Measurements from ENCODE around the gene SLCO6A1. TPM values are rescaled to one million over a fixed set of nuclear protein-coding genes. Genes with fewer than 3 reads are reported as not detected.
A peak's percentile ranks its signal among the peaks of the same experiment; 100 is the strongest.

SLCO6A1 gene
- total RNA-seq, 4 donors from 2014 or later: not detected

GRCh38 chr5:102539996-102540728 is 41.4 kb upstream of the SLCO6A1 start:
- DNase-seq (ENCODE audit: low spot score in 2 of 2): no peak
- Histone ChIP-seq H3K36me3 (no peaks in the 10 kb centered on the region), H3K4me1 (no peaks in the 10 kb centered on the region), H3K9me3 (no peaks in the 10 kb centered on the region), H3K27me3 (no peaks in the 10 kb centered on the region), H3K4me3 (no peak overlapping the region), H3K27ac (no peak overlapping the region)
- 73 to 76% methylated on average over 5 of the region's 5 CpGs for WGBS, 2 donors
- TF ChIP-seq EP300 (IDR thresholded peaks at IDR 0.05) (no peak), POLR2A (IDR thresholded peaks at IDR 0.05) (no peak), CTCF (IDR thresholded peaks at IDR 0.05) (no peak)

GRCh38 chr5:102539562-102539961 is 40.8 kb upstream of the SLCO6A1 start:
- Histone ChIP-seq H3K27me3 (no peaks in the 10 kb centered on the region), H3K9me3 (no peaks in the 10 kb centered on the region), H3K36me3 (no peaks in the 10 kb centered on the region), H3K4me3 (no peak overlapping the region), H3K4me1 (no peaks in the 10 kb centered on the region), H3K27ac (no peak overlapping the region)
- TF ChIP-seq POLR2A (IDR thresholded peaks at IDR 0.05): no peak
- TF ChIP-seq CTCF (IDR thresholded peaks at IDR 0.05): no peak
- TF ChIP-seq EP300 (IDR thresholded peaks at IDR 0.05): no peak
- no peak for DNase-seq (ENCODE audit: low spot score in 2 of 2)
- WGBS, 2 donors: 77 to 82% methylated on average over 1 of the region's 1 CpG

GRCh38 chr5:102537011-102537410 is 38.2 kb upstream of the SLCO6A1 start:
- Histone ChIP-seq H3K4me1 (peaks cover 0 to 3% (median under 1%) of the 10 kb centered on the region in 4 donors), H3K27me3 (no peaks in the 10 kb centered on the region), H3K9me3 (no peaks in the 10 kb centered on the region), H3K27ac (no peak overlapping the region), H3K4me3 (no peak overlapping the region), H3K36me3 (no peaks in the 10 kb centered on the region)
- 71 to 92% methylated on average over 1 of the region's 1 CpG for WGBS, 2 donors
- DNase-seq (ENCODE audit: low spot score in 2 of 2): no peak
- TF ChIP-seq CTCF (IDR thresholded peaks at IDR 0.05) (no peak), POLR2A (IDR thresholded peaks at IDR 0.05) (no peak), EP300 (IDR thresholded peaks at IDR 0.05) (no peak)

- H3K9me3 ChIP-seq: no peaks in the 10 kb centered on the region
- TF ChIP-seq POLR2A (IDR thresholded peaks at IDR 0.05): no peak
- no peak for TF ChIP-seq EP300 (IDR thresholded peaks at IDR 0.05)
- TF ChIP-seq CTCF (IDR thresholded peaks at IDR 0.05): peak in 2 of 5 experiments; percentile 9 to 10
- no peak for DNase-seq (ENCODE audit: low spot score in 2 of 2)
Measured at GRCh38 chr5:102536323-102536928, 37.6 kb upstream of the SLCO6A1 start.

GRCh38 chr5:102532123-102532522 is 33.3 kb upstream of the SLCO6A1 start:
- peak in 1 of 2 donors; percentile 34 for DNase-seq (ENCODE audit: low spot score in 2 of 2)
- Histone ChIP-seq H3K9me3 (no peaks in the 10 kb centered on the region), H3K27ac (no peak overlapping the region), H3K27me3 (no peaks in the 10 kb centered on the region), H3K36me3 (no peaks in the 10 kb centered on the region), H3K4me3 (no peak overlapping the region), H3K4me1 (peaks cover 0 to 19% (median 2%) of the 10 kb centered on the region in 4 donors)
- WGBS, 2 donors: 59 to 65% methylated on average over 4 of the region's 4 CpGs
- TF ChIP-seq EP300 (IDR thresholded peaks at IDR 0.05) (no peak), CTCF (IDR thresholded peaks at IDR 0.05) (no peak), POLR2A (IDR thresholded peaks at IDR 0.05) (no peak)

More at GRCh38 chr5:102536323-102536928, 37.6 kb upstream of the SLCO6A1 start:
- no peaks in the 10 kb centered on the region for H3K27me3 ChIP-seq
- H3K27ac ChIP-seq: no peak overlapping the region
- no peaks in the 10 kb centered on the region for H3K36me3 ChIP-seq
- H3K4me3 ChIP-seq: no peak overlapping the region
- peaks cover 0 to 6% (median 2%) of the 10 kb centered on the region in 4 donors for H3K4me1 ChIP-seq

Measured in tibial nerve (tissue), 4 donors.